Measurements from ENCODE around the gene IRF8. TPM values are rescaled to one million over a fixed set of nuclear protein-coding genes. Genes with fewer than 3 reads are reported as not detected.

IRF8 gene
- total and polyA plus RNA-seq, 2 of the 4 experiments (the other 2 are of a cell fraction) = not detected

DNA sequence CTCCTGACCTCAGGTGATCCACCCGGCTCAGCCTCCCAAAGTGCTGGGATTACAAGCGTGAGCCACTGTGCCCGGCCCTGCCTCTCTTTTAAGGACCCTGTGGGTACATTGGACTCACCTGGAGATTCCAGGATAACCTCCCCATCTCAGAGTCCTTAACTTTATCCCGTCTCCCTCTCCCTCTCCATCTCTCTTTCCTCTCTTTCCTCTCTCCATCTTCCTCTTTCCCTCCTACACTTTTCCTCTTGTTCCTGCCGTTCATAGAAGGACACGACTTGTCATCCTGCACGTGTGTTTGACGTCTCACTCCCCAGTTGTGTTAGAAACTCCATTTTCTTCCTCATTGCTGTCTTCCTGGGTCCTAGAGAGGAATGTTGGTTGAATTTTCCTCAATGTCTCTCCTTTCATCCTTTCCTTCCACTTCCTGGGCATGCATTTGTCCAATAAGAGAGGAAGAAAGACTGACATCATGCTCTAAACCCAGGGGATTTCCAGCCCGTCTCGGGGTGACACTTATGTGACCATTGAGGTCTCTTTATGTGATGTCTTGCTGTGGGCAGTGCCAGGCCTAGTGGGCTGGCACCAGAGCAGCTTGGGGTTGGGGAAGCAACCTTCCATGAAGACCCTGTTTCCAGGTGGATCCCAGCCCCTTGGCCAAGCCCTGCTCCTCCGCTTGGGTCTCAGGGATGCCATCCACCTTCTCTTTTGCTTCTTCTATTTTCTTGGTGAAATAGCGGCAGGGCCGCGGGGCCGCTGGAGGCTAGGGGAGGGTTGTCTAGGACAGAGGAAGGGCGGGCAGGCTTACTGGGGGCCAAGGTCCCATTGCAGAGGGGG lies 39.8 kb upstream of the IRF8 start (continued):
- no peak for TF ChIP-seq SMC3 (IDR thresholded peaks at IDR 0.05; ENCODE audit: low read depth, low read length)

DNA sequence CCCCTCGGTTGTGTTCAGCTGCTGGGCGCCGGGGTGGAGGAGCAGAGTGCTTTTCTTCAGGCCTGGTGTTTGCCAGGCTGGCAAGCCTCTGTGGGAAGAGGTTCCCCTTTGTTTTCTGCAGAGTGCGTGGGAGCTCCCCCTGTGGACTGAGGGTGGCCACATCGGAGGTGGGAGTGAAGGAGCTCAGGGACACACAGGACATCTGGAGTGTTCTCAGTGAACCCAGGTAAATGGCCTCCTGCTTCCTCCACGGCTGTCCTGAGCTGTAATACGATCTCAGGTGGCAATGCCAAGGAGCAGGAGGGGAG lies 39.2 kb upstream of the IRF8 start:
- no peak overlapping the region for H2AFZ ChIP-seq (replicated peaks; ENCODE audit: low read length, poor library complexity)
- POLR2A ChIA-PET (ENCODE audit: unreplicated experiment) = no interaction called here
- no peak overlapping the region for H3K14ac ChIP-seq (replicated peaks; ENCODE audit: low read depth, low read length)
- no peak overlapping the region for H4K8ac ChIP-seq (ENCODE audit: low read depth in 2 of 2, low read length in 2 of 2)
- no TSS peak for BruUV-seq (replicated peaks)
- no peaks in the 10 kb centered on the region for H3K36me3 ChIP-seq (ENCODE audit: control insufficient read depth, insufficient read depth, low read length)
- H3K23ac ChIP-seq (ENCODE audit: low read depth, low read length) = no peak overlapping the region
- H3K4me3 ChIP-seq (ENCODE audit: insufficient read depth, low read depth, low read length) = no peak overlapping the region
- no peak overlapping the region for H2AK9ac ChIP-seq (replicated peaks; ENCODE audit: low read depth, low read length, poor library complexity)
- CTCF ChIA-PET = interaction anchor here (0.6 kb wide), 1 partner anchor 606 kb away, joined by 3 read pairs; no protein-coding TSS in a partner anchor
- DNase-seq (no peak), ATAC-seq (ENCODE audit: low read depth) (no peak)
- intact Hi-C loops (cut with micrococcal nuclease) = no loop called here
- H3K27me3 ChIP-seq (ENCODE audit: control insufficient read depth, insufficient read depth, low read length) = peaks cover 37% of the 10 kb centered on the region
- no peak overlapping the region for H3K56ac ChIP-seq (ENCODE audit: extremely low read depth, insufficient read depth, low read length)
- in situ Hi-C loops (cut with MboI; ENCODE audit: low sequenced_read_pairs) = no loop called here
- H3K4ac ChIP-seq (ENCODE audit: low read depth, low read length) = no peak overlapping the region
- H4K91ac ChIP-seq (ENCODE audit: insufficient read depth, low read depth, low read length) = no peak overlapping the region
- no peak overlapping the region for H3K18ac ChIP-seq (ENCODE audit: low read depth, low read length)
- no peak overlapping the region for H3K27ac ChIP-seq (ENCODE audit: insufficient read depth, low read length)
- H2BK5ac ChIP-seq (ENCODE audit: low read depth, low read length, poor library complexity, severe bottlenecking) = no peak overlapping the region
- no peaks in the 10 kb centered on the region for H4K20me1 ChIP-seq (ENCODE audit: insufficient read depth, low read length)
- no peaks in the 10 kb centered on the region for H3K79me1 ChIP-seq (ENCODE audit: low read depth in 1 of 2, low read length in 2 of 2)
- no peak overlapping the region for H3K4me2 ChIP-seq (ENCODE audit: low read depth, low read length)
- no peak overlapping the region for H2BK15ac ChIP-seq (ENCODE audit: low read depth, low read length)
- no peaks in the 10 kb centered on the region for H3K4me1 ChIP-seq (ENCODE audit: control insufficient read depth, insufficient read depth, low read length)
- H2BK120ac ChIP-seq (ENCODE audit: low read depth, low read length) = no peak overlapping the region
- peaks cover 4% of the 10 kb centered on the region for H3K9me3 ChIP-seq (ENCODE audit: control insufficient read depth, insufficient read depth, low read length)
- H2AK5ac ChIP-seq (ENCODE audit: low read depth, low read length) = no peak overlapping the region
- H3K9ac ChIP-seq (ENCODE audit: low read depth, low read length) = no peak overlapping the region
- dilution Hi-C loops (cut with HindIII; ENCODE audit: low sequenced_read_pairs, unreplicated experiment) = no loop called here
- H2BK20ac ChIP-seq (ENCODE audit: low read depth, low read length) = no peak overlapping the region
- H4K5ac ChIP-seq (ENCODE audit: low read depth, low read length) = no peak overlapping the region
- H3K9me1 ChIP-seq (ENCODE audit: insufficient read depth, low read length) = no peaks in the 10 kb centered on the region
- WGBS, 2 experiments (ENCODE audit: extremely low coverage in 2 of 2, insufficient read length in 1 of 2) = no CpG with 5 or more reads among the region's 7 CpGs
- no peak for TF ChIP-seq SMC3 (IDR thresholded peaks at IDR 0.05; ENCODE audit: low read depth, low read length)
- TF ChIP-seq BHLHE40 (IDR thresholded peaks at IDR 0.05; ENCODE audit: low read depth, low read length) = no peak
- TF ChIP-seq POLR2A (IDR thresholded peaks at IDR 0.05; ENCODE audit: low read depth, low read length) = no peak
- TF ChIP-seq MAFK (IDR thresholded peaks at IDR 0.05; ENCODE audit: low read depth, low read length) = no peak
- no peak for TF ChIP-seq RAD21 (IDR thresholded peaks at IDR 0.05; ENCODE audit: low read length)
- no peak for TF ChIP-seq RCOR1 (IDR thresholded peaks at IDR 0.05; ENCODE audit: insufficient replicate concordance, low read length)
- no peak for TF ChIP-seq FOS (IDR thresholded peaks at IDR 0.05; ENCODE audit: low read depth, low read length)
- TF ChIP-seq NFE2L2 (IDR thresholded peaks at IDR 0.05; ENCODE audit: low read depth, low read length) = no peak
- no peak for TF ChIP-seq CHD1 (IDR thresholded peaks at IDR 0.05; ENCODE audit: low read depth, low read length)
- TF ChIP-seq, protein P1, sequence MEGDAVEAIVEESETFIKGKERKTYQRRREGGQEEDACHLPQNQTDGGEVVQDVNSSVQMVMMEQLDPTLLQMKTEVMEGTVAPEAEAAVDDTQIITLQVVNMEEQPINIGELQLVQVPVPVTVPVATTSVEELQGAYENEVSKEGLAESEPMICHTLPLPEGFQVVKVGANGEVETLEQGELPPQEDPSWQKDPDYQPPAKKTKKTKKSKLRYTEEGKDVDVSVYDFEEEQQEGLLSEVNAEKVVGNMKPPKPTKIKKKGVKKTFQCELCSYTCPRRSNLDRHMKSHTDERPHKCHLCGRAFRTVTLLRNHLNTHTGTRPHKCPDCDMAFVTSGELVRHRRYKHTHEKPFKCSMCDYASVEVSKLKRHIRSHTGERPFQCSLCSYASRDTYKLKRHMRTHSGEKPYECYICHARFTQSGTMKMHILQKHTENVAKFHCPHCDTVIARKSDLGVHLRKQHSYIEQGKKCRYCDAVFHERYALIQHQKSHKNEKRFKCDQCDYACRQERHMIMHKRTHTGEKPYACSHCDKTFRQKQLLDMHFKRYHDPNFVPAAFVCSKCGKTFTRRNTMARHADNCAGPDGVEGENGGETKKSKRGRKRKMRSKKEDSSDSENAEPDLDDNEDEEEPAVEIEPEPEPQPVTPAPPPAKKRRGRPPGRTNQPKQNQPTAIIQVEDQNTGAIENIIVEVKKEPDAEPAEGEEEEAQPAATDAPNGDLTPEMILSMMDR (conservative IDR thresholded peaks at IDR 0.05; ENCODE audit: low read depth, low read length) = no peak
- no peak for TF ChIP-seq MXI1 (IDR thresholded peaks at IDR 0.05; ENCODE audit: borderline replicate concordance, low read depth, low read length)
- TF ChIP-seq CEBPB (IDR thresholded peaks at IDR 0.05; ENCODE audit: low read depth, low read length) = no peak
- no peak for TF ChIP-seq RFX5 (IDR thresholded peaks at IDR 0.05; ENCODE audit: low read depth, low read length)
- TF ChIP-seq, protein P2, sequence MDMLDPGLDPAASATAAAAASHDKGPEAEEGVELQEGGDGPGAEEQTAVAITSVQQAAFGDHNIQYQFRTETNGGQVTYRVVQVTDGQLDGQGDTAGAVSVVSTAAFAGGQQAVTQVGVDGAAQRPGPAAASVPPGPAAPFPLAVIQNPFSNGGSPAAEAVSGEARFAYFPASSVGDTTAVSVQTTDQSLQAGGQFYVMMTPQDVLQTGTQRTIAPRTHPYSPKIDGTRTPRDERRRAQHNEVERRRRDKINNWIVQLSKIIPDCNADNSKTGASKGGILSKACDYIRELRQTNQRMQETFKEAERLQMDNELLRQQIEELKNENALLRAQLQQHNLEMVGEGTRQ (IDR thresholded peaks at IDR 0.05; ENCODE audit: low read depth, low read length) = no peak
